ENCODE data around the gene JAKMIP2.
"Not testable (repeated sequence)": the region's sequence is repeated elsewhere in the genome, so short reads cannot be mapped to it uniquely, and the experiment has no call there.

The JAKMIP2 gene

DNA sequence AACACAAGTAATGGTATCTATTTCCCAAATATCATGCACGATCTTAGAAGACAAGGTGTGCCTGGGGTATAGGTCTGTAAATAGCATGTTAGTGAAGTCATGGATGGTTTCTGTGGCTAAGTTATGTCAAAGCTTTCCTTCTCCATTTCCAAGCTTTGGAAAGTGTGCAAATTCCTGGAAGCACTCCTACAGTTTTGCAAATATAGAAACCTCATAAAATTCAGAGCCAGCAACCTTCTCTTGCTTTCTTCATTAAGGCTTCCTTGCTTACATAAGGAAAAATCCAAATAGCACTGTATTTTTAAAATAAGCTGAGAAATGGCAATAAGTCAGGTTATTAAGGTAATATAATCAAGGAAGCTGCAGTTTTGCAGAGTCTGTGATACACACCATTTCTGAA is 138.1 kb downstream of the JAKMIP2 start:
- no peak for DNase-seq

GRCh38 chr5:147643142-147643541 is 139.4 kb downstream of the JAKMIP2 start:
- DNase-seq: no peak

- no peak for DNase-seq
These were observed 139.9 kb downstream of the JAKMIP2 start for GRCh38 chr5:147642666-147643065.

- DNase-seq: no peak
These were observed 143.2 kb downstream of the JAKMIP2 start for GRCh38 chr5:147639321-147639720.

GRCh38 chr5:147636729-147636984 is 145.9 kb downstream of the JAKMIP2 start:
- DNase-seq: no peak

GRCh38 chr5:147635882-147636728 is 146.4 kb downstream of the JAKMIP2 start:
- no peak for DNase-seq

DNA sequence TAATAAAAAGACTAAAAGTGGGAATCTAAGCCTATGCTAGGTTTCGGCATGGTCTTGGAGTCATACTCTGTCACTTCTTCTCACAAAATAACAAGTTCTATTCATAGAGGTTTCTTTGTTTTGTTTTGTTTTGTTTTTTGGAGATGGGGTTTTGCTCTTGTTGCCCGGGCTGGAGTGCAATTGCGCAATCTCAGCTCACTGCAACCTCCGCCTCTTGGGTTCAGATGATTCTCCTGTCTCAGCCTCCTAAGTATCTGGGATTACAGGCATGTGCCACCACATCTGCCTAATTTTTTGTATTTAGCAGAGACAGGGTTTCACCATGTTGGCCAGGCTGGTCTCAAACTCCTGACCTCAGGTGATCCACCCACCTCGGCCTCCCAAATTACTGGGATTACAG is 147.1 kb downstream of the JAKMIP2 start:
- not testable (repeated sequence) for DNase-seq

DNA sequence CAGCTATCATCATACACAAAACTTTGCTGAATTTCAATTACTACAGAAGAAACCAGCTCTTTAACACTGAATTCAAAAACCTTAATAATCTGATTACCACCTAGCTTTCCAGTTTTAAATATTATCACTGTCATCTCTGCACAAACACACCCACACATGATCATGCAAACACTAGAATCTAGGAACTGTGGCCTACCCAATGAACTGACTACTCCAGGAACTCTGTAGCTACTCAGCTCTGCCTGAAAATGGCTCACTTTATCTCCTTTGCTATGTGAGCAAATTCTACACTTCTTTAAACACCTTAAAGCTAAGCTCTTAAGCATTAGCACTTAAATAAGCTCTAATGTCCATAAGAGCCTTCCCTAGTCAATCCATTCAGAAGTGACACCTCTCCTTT is 149.4 kb downstream of the JAKMIP2 start:
- no peak for DNase-seq

GRCh38 chr5:147631428-147632003 is 151.0 kb downstream of the JAKMIP2 start:
- no peak for DNase-seq

- no peak for DNase-seq
These were observed 153.3 kb downstream of the JAKMIP2 start for GRCh38 chr5:147629196-147629595.

DNA sequence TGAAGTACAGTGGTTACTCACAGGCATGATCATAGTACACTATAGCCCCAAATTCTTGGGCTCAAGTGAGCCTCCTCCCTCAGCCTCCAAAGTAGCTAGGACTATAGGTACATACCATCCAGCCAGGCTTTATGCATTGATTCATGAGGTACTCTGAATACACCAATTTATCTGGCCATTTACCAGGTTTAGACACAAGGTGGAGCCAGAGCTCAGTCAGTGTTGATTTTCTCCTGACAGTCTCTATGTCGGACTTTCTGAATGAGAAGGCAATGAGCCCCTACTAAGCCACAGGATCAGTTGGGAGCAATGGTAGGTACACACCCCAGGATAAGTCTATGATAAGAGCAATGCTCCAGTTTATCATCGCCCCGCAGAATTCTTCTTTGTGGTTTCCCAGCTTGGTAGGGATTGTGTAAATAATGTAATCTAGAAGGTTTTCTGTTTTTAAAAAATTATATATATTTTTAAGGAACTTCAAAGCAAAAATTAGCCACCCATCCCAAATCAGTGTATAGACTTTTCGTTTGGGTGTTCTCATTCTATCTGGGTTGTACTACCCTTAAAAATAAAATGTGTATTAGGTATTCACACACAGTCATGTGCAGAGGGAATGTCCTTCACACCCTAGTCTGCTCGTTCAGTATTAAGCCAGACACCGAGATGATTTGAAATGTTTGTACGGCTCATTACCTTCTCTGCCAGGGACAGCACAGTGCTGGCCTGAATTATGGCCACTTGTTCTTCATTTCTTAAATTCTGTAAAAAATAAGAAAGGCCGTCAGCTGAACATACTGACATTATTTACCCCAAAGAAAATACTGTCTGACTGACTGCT is 154.3 kb downstream of the JAKMIP2 start:
- peak; percentile 84 for DNase-seq

GRCh38 chr5:147626464-147626863 is 156.1 kb downstream of the JAKMIP2 start:
- no peak for DNase-seq

DNA sequence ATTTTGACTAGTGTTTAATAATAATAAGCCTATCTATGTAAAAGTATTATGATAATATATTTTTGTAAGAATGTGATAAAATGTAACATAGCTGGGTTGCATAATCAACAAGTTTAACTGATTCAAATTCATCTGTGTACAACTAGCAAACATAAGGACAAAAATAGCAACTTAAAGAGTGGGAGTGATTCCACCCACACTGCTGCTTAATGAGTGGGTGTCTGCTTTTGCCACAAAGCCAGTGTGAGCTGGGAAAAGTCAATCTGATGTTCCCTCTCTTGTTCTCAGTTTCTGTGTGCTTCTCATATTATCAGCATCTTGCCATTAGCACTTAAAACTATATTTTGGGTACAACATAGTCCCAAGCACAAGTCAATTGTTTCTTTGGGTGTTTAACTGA is 161.5 kb downstream of the JAKMIP2 start:
- no peak for DNase-seq

- no peak for DNase-seq
These were observed 163.1 kb downstream of the JAKMIP2 start for GRCh38 chr5:147619281-147619878.

GRCh38 chr5:147617711-147618350 is 164.7 kb downstream of the JAKMIP2 start:
- no peak for DNase-seq

GRCh38 chr5:147617191-147617606 is 165.3 kb downstream of the JAKMIP2 start:
- DNase-seq: no peak

DNA sequence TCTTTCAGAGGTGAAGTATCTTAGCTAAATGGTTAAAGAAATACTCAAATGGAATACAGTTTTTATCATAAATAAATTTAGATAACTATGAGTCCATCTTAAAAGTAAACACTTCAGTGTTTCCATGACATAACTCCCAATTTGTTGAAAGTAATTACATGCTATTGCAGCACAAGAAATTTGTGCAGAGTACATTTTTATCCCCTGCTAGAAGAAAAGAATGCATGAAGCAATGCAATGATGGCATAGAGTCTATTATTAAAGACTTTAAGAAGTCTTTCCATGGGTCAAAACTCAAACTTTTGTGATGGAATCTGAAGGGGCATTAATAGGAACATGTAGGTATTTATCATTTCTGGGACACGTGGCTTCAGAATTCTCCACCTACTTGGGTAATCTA is 166.1 kb downstream of the JAKMIP2 start:
- DNase-seq: no peak

DNA sequence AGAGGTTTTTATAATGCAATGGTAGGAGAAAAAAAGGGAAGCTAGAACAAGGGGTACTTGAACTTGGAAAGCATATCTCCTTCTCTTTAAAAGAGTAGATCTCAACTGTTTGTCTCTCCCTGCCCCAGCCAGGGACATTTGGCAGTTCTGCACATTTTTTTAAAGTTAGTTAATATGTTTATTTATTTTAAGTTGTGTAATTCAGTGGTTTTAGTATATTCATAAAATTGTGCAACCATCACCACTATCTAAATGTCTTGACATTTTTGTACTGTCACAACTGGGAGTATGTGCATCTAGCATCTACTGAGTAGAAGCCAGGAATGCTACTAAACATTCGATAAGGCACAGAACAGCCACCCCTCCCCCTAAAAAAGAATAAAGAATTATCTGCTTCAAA is 169.2 kb downstream of the JAKMIP2 start:
- DNase-seq: no peak

GRCh38 chr5:147611483-147611882 is 171.0 kb downstream of the JAKMIP2 start:
- no peak for DNase-seq

GRCh38 chr5:147610798-147611197 is 171.7 kb downstream of the JAKMIP2 start:
- no peak for DNase-seq

DNA sequence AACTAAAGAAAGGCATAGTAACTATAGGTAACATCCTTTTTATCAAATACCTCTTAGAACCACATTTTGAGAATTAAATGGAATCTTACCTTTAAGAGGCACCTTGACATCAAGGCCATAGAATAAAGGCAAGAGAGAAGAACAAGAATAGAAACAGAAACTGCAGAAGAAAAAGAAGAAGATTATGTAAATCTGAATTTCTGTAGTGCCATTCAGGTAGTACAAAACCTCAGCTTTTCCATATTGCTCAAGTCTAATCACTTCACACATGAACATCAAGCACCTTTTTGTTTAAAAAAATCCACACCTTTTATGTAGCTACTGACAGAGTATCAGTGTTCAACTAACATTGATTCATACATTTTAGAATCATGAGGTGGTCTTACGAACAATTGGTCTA is 180.9 kb downstream of the JAKMIP2 start:
- DNase-seq: no peak

GRCh38 chr5:147591120-147591519 is 191.4 kb downstream of the JAKMIP2 start:
- no peak for DNase-seq

DNA sequence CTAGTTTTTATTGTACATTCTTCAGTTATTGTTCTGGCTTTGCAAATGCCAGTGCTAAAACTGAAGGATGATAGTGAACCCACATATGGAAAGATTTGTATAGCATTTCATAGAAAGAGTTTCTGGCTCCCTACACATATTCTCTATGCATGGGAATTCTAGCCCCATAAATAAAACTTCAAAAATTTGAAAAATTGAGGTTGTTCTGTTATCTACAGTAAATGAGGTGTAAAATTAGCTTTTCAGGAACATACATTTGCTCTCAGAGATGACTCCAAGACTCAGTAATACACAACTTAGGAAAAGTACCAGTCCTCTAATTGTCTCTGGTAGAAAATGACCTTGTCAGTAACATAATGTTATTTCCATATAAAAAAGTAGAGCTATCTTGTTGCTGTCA is 192.4 kb downstream of the JAKMIP2 start:
- no peak for DNase-seq
